ENCODE measurements around the gene UGCG. TPM values are rescaled to one million over a fixed set of nuclear protein-coding genes. Genes with fewer than 3 reads are reported as not detected.

UGCG gene
- total and polyA plus RNA-seq, 2 of the 4 experiments (the other 2 are of a cell fraction) = 84.2 to 104 TPM

- Histone ChIP-seq H3K23ac (ENCODE audit: low read depth, low read length) (no peak overlapping the region), H3K4me2 (ENCODE audit: low read depth, low read length) (no peak overlapping the region), H2BK120ac (ENCODE audit: low read depth, low read length) (no peak overlapping the region), H3K4ac (ENCODE audit: low read depth, low read length) (no peak overlapping the region), H3K56ac (ENCODE audit: extremely low read depth, insufficient read depth, low read length) (0 out of 2 replicates have a peak overlapping the region, but pooled peaks have one; percentile 17), H3K27me3 (ENCODE audit: control insufficient read depth, insufficient read depth, low read length) (no peaks in the 10 kb centered on the region), H3K18ac (ENCODE audit: low read depth, low read length) (no peak overlapping the region), H3K27ac (ENCODE audit: insufficient read depth, low read length) (no peak overlapping the region), H3K9me3 (ENCODE audit: control insufficient read depth, insufficient read depth, low read length) (no peaks in the 10 kb centered on the region), H2AFZ (replicated peaks; ENCODE audit: low read length, poor library complexity) (no peak overlapping the region), H4K91ac (ENCODE audit: insufficient read depth, low read depth, low read length) (no peak overlapping the region), H3K4me1 (ENCODE audit: control insufficient read depth, insufficient read depth, low read length) (peaks cover 10% of the 10 kb centered on the region), H2AK5ac (ENCODE audit: low read depth, low read length) (no peak overlapping the region), H2AK9ac (replicated peaks; ENCODE audit: low read depth, low read length, poor library complexity) (no peak overlapping the region), H2BK20ac (ENCODE audit: low read depth, low read length) (no peak overlapping the region), H4K5ac (ENCODE audit: low read depth, low read length) (no peak overlapping the region), H4K8ac (ENCODE audit: low read depth in 2 of 2, low read length in 2 of 2) (no peak overlapping the region), H3K9ac (ENCODE audit: low read depth, low read length) (no peak overlapping the region), H3K36me3 (ENCODE audit: control insufficient read depth, insufficient read depth, low read length) (peaks cover 41% of the 10 kb centered on the region), H3K9me1 (ENCODE audit: insufficient read depth, low read length) (peaks cover 7% of the 10 kb centered on the region), H2BK15ac (ENCODE audit: low read depth, low read length) (no peak overlapping the region), H4K20me1 (ENCODE audit: insufficient read depth, low read length) (peaks cover 77% of the 10 kb centered on the region), H2BK5ac (ENCODE audit: low read depth, low read length, poor library complexity, severe bottlenecking) (peak overlapping the region; percentile 57), H3K79me1 (ENCODE audit: low read depth in 1 of 2, low read length in 2 of 2) (peaks cover 4 to 63% of the 10 kb centered on the region in 2 experiments; a peak in 3 of 4 replicates), H3K14ac (replicated peaks; ENCODE audit: low read depth, low read length) (peak overlapping the region; percentile 0; the same call in 1 of the 2 replicates), H3K4me3 (ENCODE audit: insufficient read depth, low read depth, low read length) (no peak overlapping the region)
- no CpG with 5 or more reads among the region's 4 CpGs for WGBS, 2 experiments (ENCODE audit: extremely low coverage in 2 of 2, insufficient read length in 1 of 2)
- in situ Hi-C loops (cut with MboI; ENCODE audit: low sequenced_read_pairs) = no loop called here
- intact Hi-C loops (cut with micrococcal nuclease) = no loop called here
- BruUV-seq (replicated peaks) = no TSS peak
- dilution Hi-C loops (cut with HindIII; ENCODE audit: low sequenced_read_pairs, unreplicated experiment) = no loop called here
- no peak for ATAC-seq (ENCODE audit: low read depth)
- CTCF ChIA-PET = no interaction called here
- TF ChIP-seq RCOR1 (IDR thresholded peaks at IDR 0.05; ENCODE audit: insufficient replicate concordance, low read length) (no peak), RFX5 (IDR thresholded peaks at IDR 0.05; ENCODE audit: low read depth, low read length) (no peak), SMC3 (IDR thresholded peaks at IDR 0.05; ENCODE audit: low read depth, low read length) (no peak), FOS (IDR thresholded peaks at IDR 0.05; ENCODE audit: low read depth, low read length) (no peak), NFE2L2 (IDR thresholded peaks at IDR 0.05; ENCODE audit: low read depth, low read length) (no peak), MAZ (IDR thresholded peaks at IDR 0.05; ENCODE audit: borderline replicate concordance, low read depth, low read length) (no peak)
- POLR2A ChIA-PET (ENCODE audit: unreplicated experiment) = interaction anchor here (0.6 kb wide), 1 partner anchor 141 kb away, joined by 4 read pairs; no protein-coding TSS in a partner anchor
- DNase-seq = no peak
Measured at GRCh38 chr9:111919875-111920274, 23.3 kb downstream of the UGCG start.
